Neuronal stem cell (in vitro differentiated cells): ENCODE data around the gene ARMH2.
A peak's percentile ranks its signal among the peaks of the same experiment; 100 is the strongest.

Source experiments
- DNase-seq: peaks from one replicate; pipeline ENCODE4 v3.0.0-alpha.2; 2013; ENCODE audit warnings: low spot score
- H2AFZ ChIP-seq: one replicate; pipeline ENCODE4 v1.6.1; 2013; ENCODE audit warnings: mild to moderate bottlenecking, low read length, inconsistent platforms
- H2AK5ac ChIP-seq: 2 replicates; pipeline ENCODE4 v1.6.1; 2013; ENCODE audit warnings: low read depth, mild to moderate bottlenecking, inconsistent platforms, low read length, moderate library complexity, mixed read lengths
- H2BK120ac ChIP-seq: 2 replicates; pipeline ENCODE4 v1.6.1; 2013; ENCODE audit warnings: low read depth, mild to moderate bottlenecking, inconsistent platforms, low read length, moderate library complexity, mixed read lengths
- H2BK12ac ChIP-seq: one replicate; pipeline ENCODE4 v1.6.1; 2013; ENCODE audit warnings: low read length, inconsistent platforms
- H2BK15ac ChIP-seq: 2 replicates; pipeline ENCODE4 v1.6.1; 2013; ENCODE audit warnings: mild to moderate bottlenecking, low read length, inconsistent platforms, mixed read lengths
- H2BK5ac ChIP-seq: one replicate; pipeline ENCODE4 v1.6.1; 2013; ENCODE audit warnings: inconsistent platforms, mild to moderate bottlenecking, low read length, moderate library complexity
- H3K14ac ChIP-seq: one replicate; pipeline ENCODE4 v1.6.1; 2013; ENCODE audit warnings: low read length, inconsistent platforms
- H3K18ac ChIP-seq: 2 replicates; pipeline ENCODE4 v1.6.1; 2013; ENCODE audit warnings: low read length, inconsistent platforms
- H3K23ac ChIP-seq: 2 replicates; pipeline ENCODE4 v1.6.1; 2013; ENCODE audit warnings: low read depth, mild to moderate bottlenecking, mixed read lengths, low read length, inconsistent platforms; ENCODE audit not compliant: poor library complexity
- H3K27ac ChIP-seq: replicated peaks from 3 replicates; pipeline ENCODE4 v1.5.1; 2013; ENCODE audit warnings: low read length, inconsistent platforms
- H3K27me3 ChIP-seq, 3 experiments: 2 replicates each; pipeline ENCODE4 v1.6.1; 2013; ENCODE audit warnings: low read length in 3 of 3, mild to moderate bottlenecking in 2 of 3, inconsistent platforms in 1 of 3, low read depth in 1 of 3, mixed read lengths in 1 of 3, moderate library complexity in 1 of 3; ENCODE audit not compliant: control insufficient read depth in 3 of 3, insufficient read depth in 3 of 3
- H3K36me3 ChIP-seq, 2 donors: replicated peaks in 1 of 2; 2 replicates each; pipeline ENCODE4 v1.6.1; 2013; ENCODE audit warnings: low read length in 2 of 2; ENCODE audit not compliant: control insufficient read depth in 2 of 2, insufficient read depth in 2 of 2
- H3K4ac ChIP-seq: 2 replicates; pipeline ENCODE4 v1.6.1; 2013; ENCODE audit warnings: inconsistent platforms, mild to moderate bottlenecking, low read length, moderate library complexity
- H3K4me1 ChIP-seq, 2 donors: 1 replicate in 1 of 2; 2 replicates in 1 of 2; pipeline ENCODE4 v1.6.1; 2013; ENCODE audit warnings: low read length in 2 of 2, low read depth in 1 of 2; ENCODE audit not compliant: control insufficient read depth in 2 of 2, insufficient read depth in 1 of 2
- H3K4me2 ChIP-seq: one replicate; pipeline ENCODE4 v1.6.1; 2013; ENCODE audit warnings: mild to moderate bottlenecking, low read length, inconsistent platforms; ENCODE audit not compliant: insufficient read depth, poor library complexity, severe bottlenecking
- H3K4me3 ChIP-seq, 2 donors: 2 replicates each; pipeline ENCODE4 v1.5.1; 2013; ENCODE audit warnings: low read length in 2 of 2, mild to moderate bottlenecking in 2 of 2, inconsistent platforms in 1 of 2, moderate library complexity in 1 of 2
- H3K79me1 ChIP-seq: one replicate; pipeline ENCODE4 v1.6.1; 2013; ENCODE audit warnings: low read depth, mild to moderate bottlenecking, inconsistent platforms, low read length, moderate library complexity
- H3K9ac ChIP-seq: one replicate; pipeline ENCODE4 v1.6.1; 2013; ENCODE audit warnings: mild to moderate bottlenecking, low read depth, low read length, inconsistent platforms; ENCODE audit not compliant: poor library complexity
- H3K9me3 ChIP-seq, 2 donors: replicated peaks in 1 of 2; 2 replicates each; pipeline versions ENCODE3 to v1.6.1; 2013; ENCODE audit warnings: low read length in 2 of 2, mild to moderate bottlenecking in 2 of 2, inconsistent platforms in 1 of 2, low read depth in 1 of 2, mixed read lengths in 1 of 2, moderate library complexity in 1 of 2; ENCODE audit not compliant: control insufficient read depth in 2 of 2, insufficient read depth in 1 of 2
- H4K8ac ChIP-seq: one replicate; pipeline ENCODE4 v1.6.1; 2013; ENCODE audit warnings: low read depth, mild to moderate bottlenecking, inconsistent platforms, low read length, moderate library complexity
- H4K91ac ChIP-seq: one replicate; pipeline ENCODE4 v1.6.1; 2013; ENCODE audit warnings: low read length, low read depth, mild to moderate bottlenecking, inconsistent platforms; ENCODE audit not compliant: poor library complexity
- WGBS, 2 donors: extraction: QIAGEN DNeasy Blood & Tissue Kit; methylation state at CpG; one replicate each; pipeline ENCODE4 v1.1.7; 2013; ENCODE audit warnings: missing lambda C conversion rate in 2 of 2, mixed read lengths in 1 of 2; ENCODE audit not compliant: insufficient read length in 2 of 2, insufficient replicate concordance in 1 of 2; ENCODE audit errors: extremely low coverage in 2 of 2; 5-methylcytosine and 5-hydroxymethylcytosine counted together

Gene ARMH2

DNA sequence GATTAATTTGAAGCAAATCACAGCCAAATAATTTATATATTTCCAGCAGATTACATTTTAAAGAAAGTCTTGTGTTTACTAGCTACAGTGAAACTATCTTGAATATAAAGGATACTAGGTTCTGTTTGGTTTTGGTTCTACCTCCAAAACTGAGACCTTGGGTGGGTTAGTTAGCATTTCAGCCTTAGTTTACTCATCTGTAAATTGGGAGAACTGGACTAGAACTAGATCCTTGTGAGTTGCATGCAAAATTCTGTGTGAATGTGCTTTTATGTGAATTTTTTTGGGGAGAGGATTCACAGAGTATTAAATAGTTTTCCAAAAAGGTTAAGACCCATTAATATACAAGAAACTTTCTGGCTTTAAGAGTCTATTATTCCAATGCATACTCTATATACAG, 19.8 kb downstream of the ARMH2 start:
- no peaks in the 10 kb centered on the region for H3K27me3 ChIP-seq
- H2BK15ac ChIP-seq = no peak overlapping the region
- no peak overlapping the region for H3K27ac ChIP-seq
- no peak overlapping the region for H3K23ac ChIP-seq
- H3K9me3 ChIP-seq = no peaks in the 10 kb centered on the region
- H3K4me2 ChIP-seq = no peak overlapping the region
- H2AK5ac ChIP-seq = no peak overlapping the region
- H4K8ac ChIP-seq = no peak overlapping the region
- H3K4me3 ChIP-seq = no peak overlapping the region
- no peak overlapping the region for H3K18ac ChIP-seq
- no peak overlapping the region for H4K91ac ChIP-seq
- H3K14ac ChIP-seq = no peak overlapping the region
- H2AFZ ChIP-seq = no peak overlapping the region
- no peak overlapping the region for H2BK5ac ChIP-seq
- H2BK120ac ChIP-seq = no peak overlapping the region
- H3K4me1 ChIP-seq = peaks cover 6% of the 10 kb centered on the region in 2 donors
- H2BK12ac ChIP-seq = no peak overlapping the region
- DNase-seq = no peak
- no peaks in the 10 kb centered on the region for H3K79me1 ChIP-seq
- H3K4ac ChIP-seq = no peak overlapping the region
- no peak overlapping the region for H3K9ac ChIP-seq
- peaks cover 7 to 79% of the 10 kb centered on the region in 2 donors for H3K36me3 ChIP-seq

DNA sequence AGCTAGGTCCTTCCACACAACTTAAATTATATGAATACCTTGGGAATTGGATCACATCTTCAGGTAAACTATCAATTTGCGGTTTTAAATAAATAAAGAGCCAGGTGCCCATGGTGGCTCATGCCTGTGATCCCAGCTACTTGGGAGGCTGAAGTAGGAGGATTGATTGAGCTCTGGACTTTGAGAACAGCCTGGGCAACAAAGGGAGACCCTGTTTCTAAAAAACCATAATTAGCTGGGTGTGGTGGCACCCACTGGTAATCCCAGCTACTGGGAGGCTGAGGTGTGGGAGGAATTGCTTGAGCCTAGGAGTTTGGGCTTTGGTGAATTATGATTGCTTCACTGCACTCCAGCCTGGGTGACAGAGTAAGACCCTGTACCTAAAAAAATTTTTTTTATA, 20.6 kb downstream of the ARMH2 start:
- peaks cover 7 to 72% of the 10 kb centered on the region in 2 donors for H3K36me3 ChIP-seq
- peaks cover 6 to 9% of the 10 kb centered on the region in 2 donors for H3K4me1 ChIP-seq
- H3K79me1 ChIP-seq = no peaks in the 10 kb centered on the region
- no peak overlapping the region for H3K18ac ChIP-seq
- DNase-seq = no peak
- no peak overlapping the region for H4K8ac ChIP-seq
- H3K9ac ChIP-seq = no peak overlapping the region
- H3K4ac ChIP-seq = no peak overlapping the region
- no peak overlapping the region for H3K27ac ChIP-seq
- no peak overlapping the region for H2AK5ac ChIP-seq
- no peak overlapping the region for H2AFZ ChIP-seq
- no peak overlapping the region for H3K4me3 ChIP-seq
- no peak overlapping the region for H2BK5ac ChIP-seq
- H2BK120ac ChIP-seq = no peak overlapping the region
- H3K23ac ChIP-seq = no peak overlapping the region
- no peak overlapping the region for H3K4me2 ChIP-seq
- H3K27me3 ChIP-seq = no peaks in the 10 kb centered on the region
- no peak overlapping the region for H2BK15ac ChIP-seq
- H4K91ac ChIP-seq = no peak overlapping the region
- no CpG with 5 or more reads among the region's 1 CpG for WGBS, 2 donors
- H3K9me3 ChIP-seq = no peaks in the 10 kb centered on the region
- H2BK12ac ChIP-seq = no peak overlapping the region
- H3K14ac ChIP-seq = no peak overlapping the region

DNA sequence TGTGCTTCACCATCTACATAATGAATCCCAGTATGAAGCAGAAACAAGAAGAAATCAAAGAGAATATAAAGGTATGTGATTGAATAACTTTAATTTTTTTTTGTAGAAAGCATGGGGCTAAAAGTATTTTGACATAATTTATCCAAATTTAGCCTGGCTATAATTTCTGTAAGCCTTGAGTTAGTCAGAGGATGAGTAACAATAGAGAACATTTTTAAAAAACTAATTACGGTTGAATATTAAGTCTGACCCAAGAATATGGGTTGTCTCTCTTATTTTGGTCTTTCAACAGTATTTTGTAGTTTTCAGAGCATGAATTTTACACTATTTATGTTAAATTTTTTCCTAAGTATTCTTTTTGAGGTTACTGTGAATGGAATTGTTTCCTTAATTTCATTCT, 21.5 kb downstream of the ARMH2 start:
- no peak for DNase-seq
- peak overlapping the region in 1 of 2 donors; percentile 71 for H3K4me3 ChIP-seq
- no peak overlapping the region for H3K27ac ChIP-seq

DNA sequence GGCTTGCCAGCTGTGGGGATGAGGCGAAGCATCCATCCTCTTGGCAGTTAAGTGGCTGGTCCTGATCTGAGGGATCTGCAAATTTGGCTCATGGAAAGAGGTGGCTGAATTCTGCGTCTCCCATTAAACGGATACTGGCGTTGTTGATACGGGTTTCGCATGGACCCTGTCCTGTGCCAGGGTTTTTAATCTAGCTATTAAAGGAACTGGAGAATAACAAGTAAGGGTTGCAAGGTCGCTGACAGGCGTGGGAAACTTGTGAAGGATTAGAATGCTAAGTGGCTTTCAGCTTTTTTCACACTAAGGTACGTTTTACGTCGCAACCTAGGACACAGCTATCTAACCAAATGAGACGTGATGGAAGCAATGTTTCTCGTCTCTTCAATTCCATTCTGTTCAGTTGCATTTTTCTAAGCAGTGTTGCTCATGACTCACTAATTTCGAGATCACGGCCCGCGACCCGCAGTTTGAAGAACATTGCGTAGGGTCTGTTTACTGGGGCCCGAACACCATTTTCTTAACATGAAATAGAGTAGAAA, 23.1 kb downstream of the ARMH2 start:
- Histone ChIP-seq H2AFZ (peak overlapping the region; percentile 85), H3K4me3 (peak overlapping the region; percentile 71 to 83), H3K79me1 (no peaks in the 10 kb centered on the region), H3K9me3 (no peaks in the 10 kb centered on the region), H3K4me2 (peak overlapping the region; percentile 45), H3K18ac (no peak overlapping the region), H2BK12ac (no peak overlapping the region), H3K4me1 (peaks cover 6 to 9% of the 10 kb centered on the region in 2 donors), H3K27ac (peak overlapping the region; percentile 9), H2BK15ac (no peak overlapping the region), H2AK5ac (no peak overlapping the region), H3K36me3 (peaks cover 1 to 46% of the 10 kb centered on the region in 2 donors), H3K9ac (peak overlapping the region; percentile 37), H3K23ac (no peak overlapping the region), H4K8ac (no peak overlapping the region), H2BK5ac (no peak overlapping the region), H2BK120ac (no peak overlapping the region), H3K27me3 (no peaks in the 10 kb centered on the region), H4K91ac (no peak overlapping the region), H3K4ac (no peak overlapping the region), H3K14ac (no peak overlapping the region)
- WGBS, 2 donors = no CpG with 5 or more reads among the region's 20 CpGs
- DNase-seq = no peak

More for the DNA sequence above, 21.5 kb downstream of the ARMH2 start:
- Histone ChIP-seq H2BK12ac (no peak overlapping the region), H2BK15ac (no peak overlapping the region), H3K36me3 (peaks cover 5 to 63% of the 10 kb centered on the region in 2 donors), H4K91ac (no peak overlapping the region), H3K79me1 (no peaks in the 10 kb centered on the region), H3K4me1 (peaks cover 6 to 9% of the 10 kb centered on the region in 2 donors), H3K4me2 (no peak overlapping the region), H2AK5ac (no peak overlapping the region), H3K14ac (no peak overlapping the region), H3K18ac (no peak overlapping the region), H3K23ac (no peak overlapping the region), H3K27me3 (no peaks in the 10 kb centered on the region), H4K8ac (no peak overlapping the region), H3K9ac (no peak overlapping the region), H2BK120ac (no peak overlapping the region), H2BK5ac (no peak overlapping the region), H3K9me3 (no peaks in the 10 kb centered on the region), H2AFZ (no peak overlapping the region), H3K4ac (no peak overlapping the region)
- WGBS, 2 donors = no CpG with 5 or more reads among the region's 1 CpG
